Measurements from ENCODE around the gene CSNK1G2.

CSNK1G2 gene

GRCh38 chr19:1957562-1958248 is 16.7 kb downstream of the CSNK1G2 start:
- no peak for DNase-seq (ENCODE audit: insufficient read length, low spot score)
- no peak for FAIRE-seq
- no peak for TF ChIP-seq POLR2AphosphoS5 (IDR thresholded peaks at IDR 0.05; ENCODE audit: low read depth, low read length)
- TF ChIP-seq TAF1 (IDR thresholded peaks at IDR 0.05; ENCODE audit: low read depth, low read length), result no peak
- no peak for TF ChIP-seq PAX5 (IDR thresholded peaks at IDR 0.05; ENCODE audit: insufficient read depth, low read length, severe bottlenecking)
- no peak for TF ChIP-seq POU2F2 (IDR thresholded peaks at IDR 0.05; ENCODE audit: low read depth, low read length)
- TF ChIP-seq POLR2A (IDR thresholded peaks at IDR 0.05; ENCODE audit: low read depth, low read length), result no peak
- TF ChIP-seq SPI1 (IDR thresholded peaks at IDR 0.05; ENCODE audit: low read depth, low read length), result no peak

- TF ChIP-seq TAF1 (IDR thresholded peaks at IDR 0.05; ENCODE audit: low read depth, low read length), result no peak
- TF ChIP-seq POU2F2 (IDR thresholded peaks at IDR 0.05; ENCODE audit: low read depth, low read length), result no peak
- TF ChIP-seq POLR2AphosphoS5 (IDR thresholded peaks at IDR 0.05; ENCODE audit: low read depth, low read length), result no peak
- TF ChIP-seq PAX5 (IDR thresholded peaks at IDR 0.05; ENCODE audit: insufficient read depth, low read length, severe bottlenecking), result no peak
- no peak for TF ChIP-seq SPI1 (IDR thresholded peaks at IDR 0.05; ENCODE audit: low read depth, low read length)
- TF ChIP-seq POLR2A (IDR thresholded peaks at IDR 0.05; ENCODE audit: low read depth, low read length), result no peak
- no peak for FAIRE-seq
- no peak for DNase-seq (ENCODE audit: insufficient read length, low spot score)
Observed at GRCh38 chr19:1959928-1960589, 19.1 kb downstream of the CSNK1G2 start.

- no peak for TF ChIP-seq PAX5 (IDR thresholded peaks at IDR 0.05; ENCODE audit: insufficient read depth, low read length, severe bottlenecking)
- TF ChIP-seq SPI1 (IDR thresholded peaks at IDR 0.05; ENCODE audit: low read depth, low read length), result no peak
- TF ChIP-seq POLR2AphosphoS5 (IDR thresholded peaks at IDR 0.05; ENCODE audit: low read depth, low read length), result no peak
- no peak for TF ChIP-seq POLR2A (IDR thresholded peaks at IDR 0.05; ENCODE audit: low read depth, low read length)
- TF ChIP-seq POU2F2 (IDR thresholded peaks at IDR 0.05; ENCODE audit: low read depth, low read length), result no peak
- TF ChIP-seq TAF1 (IDR thresholded peaks at IDR 0.05; ENCODE audit: low read depth, low read length), result no peak
- FAIRE-seq, result no peak
- DNase-seq (ENCODE audit: insufficient read length, low spot score), result no peak
Observed at GRCh38 chr19:1961000-1961883, 20.3 kb downstream of the CSNK1G2 start.

GRCh38 chr19:1962674-1963073 is 21.7 kb downstream of the CSNK1G2 start:
- TF ChIP-seq POLR2AphosphoS5 (IDR thresholded peaks at IDR 0.05; ENCODE audit: low read depth, low read length) (no peak), PAX5 (IDR thresholded peaks at IDR 0.05; ENCODE audit: insufficient read depth, low read length, severe bottlenecking) (no peak)
- no peak for DNase-seq (ENCODE audit: insufficient read length, low spot score)
- no peak for FAIRE-seq

DNA sequence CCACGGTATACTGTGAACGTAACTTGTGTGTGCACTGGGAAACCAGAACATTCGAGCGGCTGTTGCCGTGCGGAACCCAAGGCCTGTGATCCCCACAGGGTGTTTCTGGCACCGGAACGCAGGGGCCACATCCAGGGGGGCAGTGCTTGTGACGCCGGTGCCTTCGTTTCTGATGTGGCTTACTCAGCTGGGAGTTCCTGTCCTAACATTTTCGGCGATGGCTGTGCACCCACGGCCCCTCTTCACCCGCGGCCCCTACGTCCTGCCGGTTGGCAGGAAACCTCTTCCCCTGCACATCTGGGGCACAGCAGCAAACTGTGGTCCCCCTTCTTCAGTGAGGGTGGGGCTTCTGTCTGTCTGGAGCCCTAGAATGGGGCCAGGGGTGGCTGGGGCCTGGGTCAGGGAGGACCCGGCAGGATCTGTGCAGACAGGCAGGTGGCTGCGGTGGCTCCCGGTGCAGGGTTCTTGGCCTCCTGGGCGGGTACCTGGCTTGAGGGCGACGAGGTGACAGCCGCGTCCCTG is 26.2 kb downstream of the CSNK1G2 start:
- FAIRE-seq (peak; percentile 28), DNase-seq (ENCODE audit: insufficient read length, low spot score) (no peak)
- TF ChIP-seq TAF1 (IDR thresholded peaks at IDR 0.05; ENCODE audit: low read depth, low read length) (no peak), POLR2A (IDR thresholded peaks at IDR 0.05; ENCODE audit: low read depth, low read length) (no peak), PAX5 (IDR thresholded peaks at IDR 0.05; ENCODE audit: insufficient read depth, low read length, severe bottlenecking) (no peak), POU2F2 (IDR thresholded peaks at IDR 0.05; ENCODE audit: low read depth, low read length) (no peak), POLR2AphosphoS5 (IDR thresholded peaks at IDR 0.05; ENCODE audit: low read depth, low read length) (no peak), SPI1 (IDR thresholded peaks at IDR 0.05; ENCODE audit: low read depth, low read length) (no peak)

DNA sequence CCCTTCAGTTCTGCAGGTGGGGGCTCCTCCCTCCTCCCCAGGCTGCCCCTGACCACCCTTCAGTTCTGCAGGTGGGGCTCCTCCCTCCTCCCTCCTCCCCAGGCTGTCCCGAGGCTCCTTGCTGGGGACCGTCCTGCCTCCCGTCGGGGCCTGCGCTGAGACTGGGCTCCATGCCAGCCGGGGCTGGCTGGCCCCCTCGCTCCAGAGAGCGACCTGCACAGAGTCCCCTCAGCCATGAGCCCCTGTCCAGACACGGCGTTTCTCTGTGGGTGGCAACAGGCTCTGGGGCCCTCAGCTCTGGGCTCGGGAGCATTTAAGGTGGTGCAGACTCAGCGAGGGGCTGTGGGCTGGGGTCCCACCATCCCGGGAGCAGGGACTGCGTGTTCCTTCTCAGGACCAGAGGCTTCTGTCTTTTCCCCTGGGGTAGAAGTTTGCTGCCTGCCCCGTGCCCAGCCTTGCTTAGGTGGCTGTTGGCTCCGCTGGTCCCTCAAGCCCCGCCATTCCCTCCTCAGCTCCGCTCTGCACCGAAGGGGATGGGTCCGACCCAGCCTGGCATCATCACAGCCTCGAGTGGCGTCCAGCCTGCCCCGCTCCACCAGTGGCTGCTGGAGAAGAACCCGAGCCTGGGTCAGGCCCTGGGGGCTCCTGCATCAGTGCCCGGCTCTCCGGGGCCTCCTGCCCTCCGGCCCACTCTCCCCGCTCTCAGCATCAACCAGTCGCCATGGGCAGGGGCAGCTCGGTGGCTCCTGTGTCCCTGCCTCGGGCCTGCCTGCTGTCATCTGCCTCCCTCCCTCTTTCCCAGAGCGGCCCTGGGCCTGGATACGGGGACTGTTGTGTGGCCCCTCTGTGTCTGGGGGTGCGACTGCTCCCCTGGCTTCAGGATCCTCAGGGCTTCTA is 27.6 kb downstream of the CSNK1G2 start:
- TF ChIP-seq SPI1 (IDR thresholded peaks at IDR 0.05; ENCODE audit: low read depth, low read length), result no peak
- TF ChIP-seq POLR2A (IDR thresholded peaks at IDR 0.05; ENCODE audit: low read depth, low read length), result no peak
- no peak for TF ChIP-seq PAX5 (IDR thresholded peaks at IDR 0.05; ENCODE audit: insufficient read depth, low read length, severe bottlenecking)
- no peak for TF ChIP-seq POLR2AphosphoS5 (IDR thresholded peaks at IDR 0.05; ENCODE audit: low read depth, low read length)
- no peak for TF ChIP-seq POU2F2 (IDR thresholded peaks at IDR 0.05; ENCODE audit: low read depth, low read length)
- FAIRE-seq (no peak), DNase-seq (ENCODE audit: insufficient read length, low spot score) (no peak)

GRCh38 chr19:1969176-1970002 is 28.4 kb downstream of the CSNK1G2 start:
- no peak for DNase-seq (ENCODE audit: insufficient read length, low spot score)
- FAIRE-seq, result no peak
- TF ChIP-seq POLR2AphosphoS5 (IDR thresholded peaks at IDR 0.05; ENCODE audit: low read depth, low read length) (no peak), POU2F2 (IDR thresholded peaks at IDR 0.05; ENCODE audit: low read depth, low read length) (no peak), TAF1 (IDR thresholded peaks at IDR 0.05; ENCODE audit: low read depth, low read length) (no peak), SPI1 (IDR thresholded peaks at IDR 0.05; ENCODE audit: low read depth, low read length) (no peak), PAX5 (IDR thresholded peaks at IDR 0.05; ENCODE audit: insufficient read depth, low read length, severe bottlenecking) (no peak), POLR2A (IDR thresholded peaks at IDR 0.05; ENCODE audit: low read depth, low read length) (no peak)

Measured in GM12891 (cell line).